OCI-LY7 (cell line): ENCODE data around the gene EGFL7.

Experiments
- CTCF ChIP-seq: fragments of 200-600 bp; sonication (generic); conservative IDR thresholded peaks from 2 replicates; pipeline ENCODE4 v1.5.1; 2014; ENCODE audit warnings: mild to moderate bottlenecking, antibody characterized with exemption, low read length, moderate library complexity, mixed read lengths
- EZH2phosphoT487 ChIP-seq: fragments of 200-600 bp; sonication (generic); IDR thresholded peaks from 2 replicates; pipeline ENCODE4 v1.6.1; 2018; ENCODE audit warnings: low read depth, borderline replicate concordance, mild to moderate bottlenecking, mixed run types, antibody characterized with exemption, low read length, moderate library complexity, mixed read lengths

GRCh38 chr9:136666372-136667213 is 3.9 kb downstream of the EGFL7 start:
- no peak for TF ChIP-seq CTCF
- no peak for TF ChIP-seq EZH2phosphoT487
